GM19452 (cell line): ENCODE data around the gene B9D2.
A peak's percentile ranks its signal among the peaks of the same experiment; 100 is the strongest.
"Not testable (repeated sequence)": the region's sequence is repeated elsewhere in the genome, so short reads cannot be mapped to it uniquely, and the experiment has no call there.

Source experiments
- ATAC-seq: cut with Tn5 transposase; IDR thresholded peaks from one replicate; pipeline ENCODE4 v1.9.1; 2021; ENCODE audit not compliant: unreplicated experiment

B9D2 gene

GRCh38 chr19:41392775-41393174 is 28.8 kb upstream of the B9D2 start:
- no peak for ATAC-seq

GRCh38 chr19:41391618-41392017 is 27.7 kb upstream of the B9D2 start:
- ATAC-seq = no peak

GRCh38 chr19:41386442-41386841 is 22.5 kb upstream of the B9D2 start:
- no peak for ATAC-seq

DNA sequence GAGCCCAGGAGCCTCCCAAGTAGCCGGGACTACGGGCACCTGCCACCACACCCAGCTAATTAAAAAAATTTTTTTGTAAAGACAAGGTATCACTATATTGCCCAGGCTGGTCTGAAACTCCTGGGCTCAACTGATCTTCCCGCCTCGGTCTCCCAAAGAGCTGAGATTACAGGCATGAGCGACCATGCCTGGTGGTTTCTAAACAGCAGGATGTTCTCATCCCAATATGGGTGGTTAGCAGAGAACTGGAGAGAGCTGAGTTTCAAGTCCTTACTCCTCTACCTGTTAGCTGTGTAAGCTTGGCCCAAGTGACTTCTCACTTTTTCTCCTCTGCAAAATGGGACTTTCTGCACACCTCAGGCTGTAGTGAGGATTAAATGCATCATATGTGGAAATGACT is 20.4 kb upstream of the B9D2 start:
- no peak for ATAC-seq

DNA sequence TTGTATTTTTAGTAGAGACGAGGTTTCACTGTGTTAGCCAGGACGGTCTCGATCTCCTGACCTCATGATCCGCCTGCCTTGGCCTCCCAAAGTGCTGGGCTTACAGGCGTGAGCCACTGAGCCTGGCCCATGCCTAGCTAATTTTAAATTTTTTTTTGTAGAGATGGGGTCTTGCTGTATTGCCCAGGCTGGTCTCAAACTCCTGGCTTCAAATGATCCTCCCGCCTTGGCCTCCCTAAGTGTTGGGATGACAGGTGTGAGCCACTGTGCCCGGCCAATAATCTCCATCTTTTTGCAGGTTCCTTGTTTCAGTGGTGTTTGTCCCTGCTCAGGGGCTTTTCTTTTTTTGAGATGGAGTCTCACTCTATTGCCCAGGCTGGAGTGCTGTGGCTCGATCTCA is 17.6 kb upstream of the B9D2 start:
- ATAC-seq = not testable (repeated sequence)

DNA sequence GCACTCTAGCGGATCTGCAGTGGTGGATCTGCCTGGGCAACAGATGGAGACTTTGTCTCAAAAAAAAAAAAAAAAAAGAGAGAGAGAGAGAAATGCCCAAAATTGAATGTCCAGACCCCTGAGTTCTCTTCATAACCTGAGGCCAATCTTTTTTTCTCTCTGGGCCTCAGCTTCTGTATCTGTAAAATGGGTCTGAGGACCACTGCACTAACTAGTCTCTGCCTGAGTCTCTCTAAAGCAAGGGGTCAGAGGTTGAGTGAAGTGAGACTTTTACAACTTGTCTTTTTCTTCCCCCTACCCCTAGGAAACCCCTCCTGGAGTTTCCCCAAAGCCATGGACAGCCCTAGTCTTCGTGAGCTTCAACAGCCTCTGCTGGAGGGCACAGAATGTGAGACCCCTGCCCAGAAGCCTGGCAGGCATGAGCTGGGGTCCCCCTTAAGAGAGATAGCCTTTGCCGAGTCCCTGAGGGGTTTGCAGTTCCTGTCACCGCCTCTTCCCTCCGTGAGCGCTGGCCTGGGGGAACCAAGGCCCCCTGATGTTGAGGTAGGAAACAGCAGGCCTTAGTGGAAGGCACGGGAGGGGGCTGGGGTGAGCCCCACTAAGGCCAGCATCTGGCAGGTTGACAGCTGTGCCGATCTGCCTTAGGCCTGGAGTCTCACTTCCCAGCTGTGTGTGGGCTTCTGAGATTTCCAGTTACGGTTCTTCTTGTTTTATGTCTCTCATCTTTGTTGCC is 14.2 kb upstream of the B9D2 start:
- ATAC-seq = peak; percentile 57

DNA sequence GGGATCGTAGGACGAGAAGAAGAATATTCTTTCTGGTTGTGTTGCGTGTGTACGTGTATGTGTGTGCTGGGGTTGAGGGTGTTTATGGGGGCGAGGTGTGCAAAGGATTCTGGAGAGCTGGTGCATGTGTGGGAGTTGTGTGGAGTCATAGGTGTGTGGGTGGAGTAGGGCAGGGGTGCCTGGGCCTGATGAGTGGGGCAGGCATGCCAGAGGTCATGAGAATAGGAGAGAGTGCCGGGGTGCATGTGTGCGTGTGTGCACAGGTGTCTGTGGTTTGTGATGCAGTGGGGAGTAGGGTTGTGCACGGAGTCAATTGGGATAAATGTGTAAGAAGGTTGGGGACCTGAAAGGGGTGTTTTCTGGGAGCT is 13.0 kb upstream of the B9D2 start:
- ATAC-seq = no peak

- ATAC-seq = no peak
These were observed 12.5 kb upstream of the B9D2 start, which contains the start of gene TMEM91 for GRCh38 chr19:41376241-41376997. TMEM91 (plus strand) TSS chr19:41376533; CDS start chr19:41378310, 1,777 bp downstream.

- ATAC-seq = no peak
These were observed 10.0 kb upstream of the B9D2 start for GRCh38 chr19:41373993-41374392.

- no peak for ATAC-seq
These were observed 8.6 kb upstream of the B9D2 start for GRCh38 chr19:41372501-41372900.

- ATAC-seq = no peak
These were observed 7.6 kb upstream of the B9D2 start for GRCh38 chr19:41371541-41371940.

- not testable (repeated sequence) for ATAC-seq
These were observed 7.2 kb upstream of the B9D2 start for GRCh38 chr19:41371119-41371518.

GRCh38 chr19:41369769-41370168 is 5.8 kb upstream of the B9D2 start:
- ATAC-seq = no peak

DNA sequence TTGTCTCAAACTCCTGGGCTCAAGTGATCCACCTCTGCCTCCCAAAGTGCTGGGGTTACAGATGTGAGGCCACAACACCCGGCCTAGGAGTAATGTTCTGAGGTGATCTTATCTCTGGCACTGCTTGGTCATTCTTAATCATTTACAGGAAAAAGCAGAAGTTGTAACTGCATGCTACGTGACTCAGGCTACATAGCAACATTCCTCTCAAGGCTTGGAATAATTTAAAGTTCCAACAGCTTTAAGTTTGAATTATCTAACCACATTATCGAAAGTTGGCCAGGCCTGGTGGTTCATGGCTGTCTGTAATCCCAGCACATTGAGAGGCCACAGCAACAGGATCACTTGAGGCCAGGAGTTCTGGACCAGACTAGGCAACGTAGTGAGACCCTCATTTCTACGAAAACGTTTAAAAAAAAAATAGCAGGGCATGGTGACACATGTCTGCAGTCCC is 3.9 kb upstream of the B9D2 start:
- no peak for ATAC-seq

DNA sequence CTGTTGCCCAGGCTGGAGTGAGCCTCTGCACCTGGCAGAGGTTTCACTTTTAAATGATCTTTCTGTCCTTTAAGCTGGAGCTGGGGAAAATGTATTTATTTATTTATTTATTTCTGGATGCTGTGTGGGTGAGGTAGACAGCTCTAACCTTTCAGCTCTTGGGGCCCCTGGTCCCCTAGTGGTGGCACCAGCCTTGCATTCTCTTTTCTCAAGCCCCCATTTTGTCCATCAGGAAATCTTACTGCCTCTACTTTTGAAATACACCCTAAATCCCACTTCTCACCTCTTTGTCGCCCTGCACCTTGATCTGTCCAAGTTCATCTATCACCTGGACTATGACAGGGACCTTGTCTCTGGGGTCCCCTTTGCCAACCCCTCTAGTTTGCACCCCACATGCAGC is 2.1 kb upstream of the B9D2 start:
- ATAC-seq = no peak

GRCh38 chr19:41364524-41365391 is 809 bp upstream of the B9D2 start:
- no peak for ATAC-seq

GRCh38 chr19:41363371-41363752 is 587 bp downstream of the B9D2 start:
- ATAC-seq = no peak

DNA sequence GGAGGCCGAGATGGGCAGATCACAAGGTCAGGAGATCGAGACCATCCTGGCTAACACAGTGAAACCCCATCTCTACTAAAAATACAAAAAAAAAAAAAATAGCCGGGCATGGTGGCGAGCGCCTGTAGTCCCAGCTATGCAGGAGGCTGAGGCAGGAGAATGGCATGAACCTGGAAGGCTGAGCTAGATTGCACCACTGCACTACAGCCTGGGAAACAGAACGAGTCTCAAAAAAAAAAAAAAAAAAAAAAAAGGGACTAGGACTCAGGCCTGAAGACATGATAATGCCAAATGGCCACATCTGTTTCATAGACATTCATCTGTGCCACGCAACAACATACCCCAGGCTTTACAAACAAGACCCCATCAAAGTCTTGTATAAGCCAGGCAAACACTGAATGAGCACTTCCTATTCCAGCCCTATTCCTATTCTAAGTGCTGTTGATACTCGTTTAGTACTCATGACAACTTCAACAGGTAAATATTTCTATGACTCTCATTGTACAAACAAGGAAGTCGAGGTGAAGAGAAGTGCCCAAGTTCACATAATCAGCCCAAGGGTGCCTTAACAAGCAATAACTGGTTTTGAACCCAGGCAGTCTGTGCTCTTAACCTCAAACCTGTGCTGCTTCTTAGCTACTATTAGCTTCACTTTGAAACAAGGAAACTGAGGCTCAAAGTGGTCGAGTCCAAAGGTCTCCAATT is 1.7 kb downstream of the B9D2 start:
- ATAC-seq = no peak

DNA sequence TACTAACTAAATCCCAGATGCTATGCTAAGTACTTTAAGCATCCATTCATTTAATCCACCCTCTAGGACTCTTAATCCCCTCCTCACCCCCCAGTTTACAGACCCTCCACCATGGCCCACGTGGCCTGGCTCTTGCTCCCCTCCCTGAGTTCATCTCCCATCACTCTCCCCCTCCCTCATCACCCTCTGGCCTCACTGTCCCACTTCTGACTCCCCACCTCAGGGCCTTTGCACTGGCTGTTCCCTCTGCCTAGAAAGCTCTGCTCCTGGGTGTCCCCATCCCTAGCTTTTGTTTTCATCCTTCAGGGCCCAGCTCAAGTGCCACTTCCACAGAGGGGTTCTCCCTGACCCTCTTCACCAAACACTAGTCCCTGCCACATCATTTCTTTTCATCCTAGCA is 4.2 kb downstream of the B9D2 start:
- ATAC-seq = no peak

DNA sequence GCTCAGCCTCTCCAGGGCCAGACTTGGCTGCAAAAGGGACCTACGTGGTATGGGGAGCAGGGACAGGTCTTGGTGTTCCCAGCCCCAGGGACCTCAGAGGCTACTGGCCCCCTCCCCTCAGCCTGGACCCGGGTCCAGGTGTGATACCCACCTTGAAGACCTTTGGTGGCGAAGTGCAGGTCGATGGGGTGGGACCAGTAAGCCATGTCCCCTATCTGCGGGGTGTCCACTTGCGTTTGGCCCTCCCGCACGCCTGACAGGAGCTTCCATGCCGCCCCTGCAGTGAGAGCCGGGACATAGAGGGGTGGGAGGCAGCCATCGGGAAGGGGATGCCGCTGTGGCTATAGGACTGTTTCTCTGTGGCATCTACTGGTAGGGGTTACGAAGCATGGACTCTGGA is 6.2 kb downstream of the B9D2 start:
- ATAC-seq = no peak
